LNCaP clone FGC (cell line): ENCODE results near the gene PRKN.

Experiments
- DNase-seq: peaks from one replicate; pipeline ENCODE4 v3.0.0-alpha.2; 2011; ENCODE audit warnings: low read depth
- H3K4me3 ChIP-seq: 2 replicates; pipeline ENCODE4 v1.5.1; 2011; ENCODE audit warnings: mild to moderate bottlenecking, low read depth, low read length, control low read depth
- CTCF ChIP-seq: IDR thresholded peaks from 2 replicates; pipeline ENCODE4 v1.5.1; 2012; ENCODE audit warnings: mild to moderate bottlenecking; ENCODE audit not compliant: control insufficient read depth, insufficient read depth; ENCODE audit errors: extremely low read depth

The PRKN gene

GRCh38 chr6:161407581-161407980, 1320.0 kb downstream of the PRKN start:
- no peak for TF ChIP-seq CTCF
- H3K4me3 ChIP-seq: no peak overlapping the region
- DNase-seq: no peak

- no peak overlapping the region for H3K4me3 ChIP-seq
- no peak for TF ChIP-seq CTCF
- DNase-seq: no peak
These were observed 1320.5 kb downstream of the PRKN start for GRCh38 chr6:161407115-161407514.

GRCh38 chr6:161406646-161407045, 1320.9 kb downstream of the PRKN start:
- no peak overlapping the region for H3K4me3 ChIP-seq
- no peak for DNase-seq
- no peak for TF ChIP-seq CTCF

- no peak overlapping the region for H3K4me3 ChIP-seq
- TF ChIP-seq CTCF: no peak
- DNase-seq: no peak
These were observed 1322.1 kb downstream of the PRKN start for GRCh38 chr6:161405418-161405817.

GRCh38 chr6:161403717-161404116, 1323.8 kb downstream of the PRKN start:
- no peak for DNase-seq
- no peak for TF ChIP-seq CTCF
- H3K4me3 ChIP-seq: no peak overlapping the region

- no peak for TF ChIP-seq CTCF
- H3K4me3 ChIP-seq: no peak overlapping the region
- DNase-seq: no peak
These were observed 1325.8 kb downstream of the PRKN start for GRCh38 chr6:161401587-161402309.

- H3K4me3 ChIP-seq: no peak overlapping the region
- TF ChIP-seq CTCF: no peak
These were observed 1326.9 kb downstream of the PRKN start for GRCh38 chr6:161400671-161401070.

More at GRCh38 chr6:161400671-161401070, 1326.9 kb downstream of the PRKN start:
- no peak for DNase-seq
